ENCODE measurements around the gene TEX48.

Gene TEX48

GRCh38 chr9:114681594-114682332 lies at the start of gene TEX48:
Gene TEX48 (minus strand): TSS chr9:114682192. CDS start chr9:114671723, 10,469 bp downstream.
- TF ChIP-seq MAX (IDR thresholded peaks at IDR 0.05; ENCODE audit: low read depth, low read length) (no peak), MYC (IDR thresholded peaks at IDR 0.05; ENCODE audit: low read depth, low read length) (0 out of 2 replicates have a peak, but pooled peaks have one; percentile 32), POLR2A (IDR thresholded peaks at IDR 0.05; ENCODE audit: extremely low read depth, insufficient read length) (no peak), CTCF (IDR thresholded peaks at IDR 0.05; ENCODE audit: low read depth, low read length) (peak; percentile 83)
- no peak within 1 kb of the TSS for H3K4me3 ChIP-seq (ENCODE audit: low read depth, low read length)
- DNase-seq (ENCODE audit: low read depth) = peak; percentile 76

- no peak overlapping the region for H3K4me3 ChIP-seq (ENCODE audit: low read depth, low read length)
- no peak for TF ChIP-seq CTCF (IDR thresholded peaks at IDR 0.05; ENCODE audit: low read depth, low read length)
- DNase-seq (ENCODE audit: low read depth) = no peak
These were observed 49.7 kb upstream of the TEX48 start for GRCh38 chr9:114731701-114732100.

- TF ChIP-seq MYC (IDR thresholded peaks at IDR 0.05; ENCODE audit: low read depth, low read length) (no peak), POLR2A (IDR thresholded peaks at IDR 0.05; ENCODE audit: extremely low read depth, insufficient read length) (no peak), CTCF (IDR thresholded peaks at IDR 0.05; ENCODE audit: low read depth, low read length) (no peak), MAX (IDR thresholded peaks at IDR 0.05; ENCODE audit: low read depth, low read length) (no peak)
- no peak overlapping the region for H3K4me3 ChIP-seq (ENCODE audit: low read depth, low read length)
- no peak for DNase-seq (ENCODE audit: low read depth)
These were observed 47.7 kb upstream of the TEX48 start for GRCh38 chr9:114729706-114730105.

GRCh38 chr9:114725930-114726329 lies 43.9 kb upstream of the TEX48 start:
- DNase-seq (ENCODE audit: low read depth) = no peak
- no peak overlapping the region for H3K4me3 ChIP-seq (ENCODE audit: low read depth, low read length)
- TF ChIP-seq MAX (IDR thresholded peaks at IDR 0.05; ENCODE audit: low read depth, low read length) (no peak), MYC (IDR thresholded peaks at IDR 0.05; ENCODE audit: low read depth, low read length) (no peak), POLR2A (IDR thresholded peaks at IDR 0.05; ENCODE audit: extremely low read depth, insufficient read length) (no peak), CTCF (IDR thresholded peaks at IDR 0.05; ENCODE audit: low read depth, low read length) (no peak)

- H3K4me3 ChIP-seq (ENCODE audit: low read depth, low read length) = no peak overlapping the region
- no peak for DNase-seq (ENCODE audit: low read depth)
- TF ChIP-seq MAX (IDR thresholded peaks at IDR 0.05; ENCODE audit: low read depth, low read length) (no peak), POLR2A (IDR thresholded peaks at IDR 0.05; ENCODE audit: extremely low read depth, insufficient read length) (no peak), MYC (IDR thresholded peaks at IDR 0.05; ENCODE audit: low read depth, low read length) (no peak), CTCF (IDR thresholded peaks at IDR 0.05; ENCODE audit: low read depth, low read length) (no peak)
These were observed 42.8 kb upstream of the TEX48 start for GRCh38 chr9:114724744-114725143.

All from NB4 (cell line).